CD4-positive, alpha-beta T cell (primary cell): ENCODE measurements around the gene BACE1. TPM values are rescaled to one million over a fixed set of nuclear protein-coding genes. Genes with fewer than 3 reads are reported as not detected.

Source experiments
- ATAC-seq: fragments of 200-7000 bp; cut with Tn5 transposase; one replicate; pipeline ENCODE4 v1.10.0; 2022; ENCODE audit warnings: mild to moderate bottlenecking; ENCODE audit not compliant: poor library complexity
- CTCF ChIA-PET: fragments of 350-600 bp; sonication (Branson Sonifier 250); formaldehyde crosslinking; loops from one replicate; lab custom pipeline; 2021; ENCODE audit warnings: antibody characterized with exemption, inconsistent platforms; lab: Charles Lee
- POLR2A ChIA-PET: fragments of 350-600 bp; sonication (Branson Sonifier 250); formaldehyde crosslinking; loops from one replicate; lab custom pipeline; 2021; ENCODE audit warnings: antibody characterized with exemption, inconsistent platforms; lab: Charles Lee
- DNase-seq, 14 experiments: peaks; one replicate each; pipeline ENCODE4 v3.0.0-alpha.2; 2013 to 2020; ENCODE audit warnings: mixed read lengths in 2 of 14
- H3K27ac ChIP-seq, 2 donors: one replicate each; pipeline versions ENCODE4 v1.5.1 to v1.7.0; 2013; ENCODE audit warnings: low read length in 2 of 2, low read depth in 1 of 2, mild to moderate bottlenecking in 1 of 2
- H3K27me3 ChIP-seq, 2 experiments: 1 replicate in 1 of 2; 2 replicates in 1 of 2; pipeline versions ENCODE4 v1.6.1 to v1.7.0; 2013; ENCODE audit warnings: low read length in 2 of 2, control low read depth in 1 of 2, mild to moderate bottlenecking in 1 of 2, moderate library complexity in 1 of 2; ENCODE audit not compliant: insufficient read depth in 2 of 2, control insufficient read depth in 1 of 2
- H3K36me3 ChIP-seq: one replicate; pipeline ENCODE4 v1.6.1; 2013; ENCODE audit warnings: low read length, control low read depth; ENCODE audit not compliant: insufficient read depth
- H3K4me1 ChIP-seq: one replicate; pipeline ENCODE4 v1.6.1; 2013; ENCODE audit warnings: low read length, control low read depth; ENCODE audit not compliant: insufficient read depth
- H3K4me3 ChIP-seq: one replicate; pipeline ENCODE4 v1.5.1; 2013; ENCODE audit warnings: mild to moderate bottlenecking, low read length, moderate library complexity
- H3K9me3 ChIP-seq, 2 experiments: 1 replicate in 1 of 2; 2 replicates in 1 of 2; pipeline versions ENCODE4 v1.6.1 to v1.7.0; 2013; ENCODE audit warnings: low read length in 2 of 2, mild to moderate bottlenecking in 2 of 2, control low read depth in 1 of 2, moderate library complexity in 1 of 2; ENCODE audit not compliant: control insufficient read depth in 1 of 2, insufficient read depth in 1 of 2
- H3K27ac Mint-ChIP-seq: one replicate; pipeline ENCODE4 v1.8.0; 2020; ENCODE audit warnings: mixed read lengths
- H3K27me3 Mint-ChIP-seq: one replicate; pipeline ENCODE4 v1.8.0; 2021; ENCODE audit warnings: mixed read lengths
- H3K36me3 Mint-ChIP-seq: one replicate; pipeline ENCODE4 v1.8.0; 2021; ENCODE audit warnings: low read depth, mixed read lengths
- H3K4me1 Mint-ChIP-seq: one replicate; pipeline ENCODE4 v1.8.0; 2021; ENCODE audit warnings: low read depth, mixed read lengths
- H3K4me3 Mint-ChIP-seq: one replicate; pipeline ENCODE4 v1.8.0; 2020; ENCODE audit warnings: mild to moderate bottlenecking, mixed read lengths
- H3K9me3 Mint-ChIP-seq: one replicate; pipeline ENCODE4 v1.8.0; 2020; ENCODE audit warnings: mixed read lengths
- CTCF ChIP-seq: fragments of 200-600 bp; IDR thresholded peaks from one replicate; pipeline ENCODE4 v1.8.0; 2022; ENCODE audit warnings: antibody characterized with exemption, mild to moderate bottlenecking
- intact Hi-C, 2 experiments: fragments of 100-400 bp; cut with DNase I in 1 of 2; cut with micrococcal nuclease in 1 of 2; formaldehyde crosslinking; loops; one replicate each; pipeline versions ENCODE4 v1.15.1 to v1.9.0; 2023 to 2025; cut with DNase I, micrococcal nuclease
- total RNA-seq, 174 experiments: library from RNA in 2 of 174; stranded (reverse) in 2 of 174; gene quantifications; one replicate each; pipeline ENCODE4 v1.2.3 and lab custom pipeline; 2021 to 2026

Gene BACE1
- total RNA-seq, 2 experiments from 2014 or later: 0.38 to 0.59 TPM

GRCh38 chr11:117332843-117333242 lies 16.8 kb upstream of the BACE1 start:
- TF ChIP-seq CTCF: no peak
- Histone ChIP-seq H3K36me3 (peaks cover 13% of the 10 kb centered on the region), H3K4me1 (peaks cover 16% of the 10 kb centered on the region), H3K4me3 (no peak overlapping the region), H3K27ac (no peak overlapping the region), H3K27me3 (no peaks in the 10 kb centered on the region), H3K9me3 (no peaks in the 10 kb centered on the region)
- Mint-ChIP-seq H3K4me1 (peaks cover 20% of the 10 kb centered on the region), H3K9me3 (no peaks in the 10 kb centered on the region), H3K27ac (no peak overlapping the region), H3K27me3 (no peaks in the 10 kb centered on the region), H3K36me3 (peaks cover 38% of the 10 kb centered on the region), H3K4me3 (peak overlapping the region; percentile 26)
- CTCF ChIA-PET: no interaction called here
- POLR2A ChIA-PET: no interaction called here
- no peak for ATAC-seq
- DNase-seq: no peak
- intact Hi-C loops: no loop called here

DNA sequence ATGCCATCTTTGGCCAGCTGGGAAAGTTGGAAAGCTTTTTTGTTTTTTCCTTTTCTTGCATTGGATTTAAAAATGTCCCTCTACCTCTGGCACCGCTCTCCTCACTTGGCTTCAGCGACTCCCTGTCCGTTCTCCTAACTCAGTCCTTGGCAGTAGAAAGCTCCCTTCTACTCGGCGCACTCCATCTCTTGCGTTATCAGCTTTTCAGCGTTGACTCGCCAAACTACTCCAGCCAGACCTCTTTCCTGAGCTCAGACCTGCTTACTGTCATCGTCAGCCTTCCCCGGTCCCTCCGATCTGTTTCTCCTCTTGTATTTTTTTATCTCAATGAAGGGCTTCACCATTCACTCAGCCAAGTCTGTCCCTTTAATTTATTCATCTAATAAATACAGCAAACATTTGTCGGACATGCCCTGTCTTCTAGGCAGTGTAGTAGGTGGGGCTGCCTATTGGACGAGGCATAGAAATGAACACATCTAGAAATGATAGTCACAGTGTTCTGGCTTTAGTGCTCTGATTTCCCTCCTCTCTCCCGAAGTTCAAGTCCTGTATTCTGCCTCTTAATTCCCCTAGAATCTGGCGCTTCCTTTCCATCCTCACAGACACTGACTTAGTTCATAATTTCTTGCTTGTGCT lies 12.4 kb upstream of the BACE1 start:
- intact Hi-C loops: loop anchor here (5.0 to 10.0 kb wide), 4 partner anchors 96 to 556 kb away; partner anchors contain the start of genes BUD13 (in 1 of the 2), PAFAH1B2 (in 1 of the 2), PCSK7 (in 1 of the 2) and RNF214 (in 1 of the 2)
- peak in 4 of 14 experiments; percentile 4 to 42 (median 31) for DNase-seq

More for the DNA sequence above, 12.4 kb upstream of the BACE1 start:
- peaks cover 23% of the 10 kb centered on the region for H3K4me1 ChIP-seq
- H3K36me3 ChIP-seq: no peaks in the 10 kb centered on the region
- Mint-ChIP-seq H3K4me1 (peaks cover 10% of the 10 kb centered on the region), H3K27ac (no peak overlapping the region), H3K36me3 (peaks cover 4% of the 10 kb centered on the region), H3K4me3 (no peak overlapping the region), H3K9me3 (no peaks in the 10 kb centered on the region), H3K27me3 (no peaks in the 10 kb centered on the region)
- peak overlapping the region; percentile 68 to 92 for H3K27ac ChIP-seq
- no peaks in the 10 kb centered on the region for H3K9me3 ChIP-seq
- no peak for ATAC-seq
- POLR2A ChIA-PET: interaction anchor here (1.1 to 2.4 kb wide), 7 partner anchors 15 to 185 kb away, joined by 3 to 21 read pairs (median 6); partner anchors contain the start of genes PAFAH1B2, PCSK7, RNF214 and SIDT2
- no peak for TF ChIP-seq CTCF
- CTCF ChIA-PET: no interaction called here
- peak overlapping the region; percentile 92 for H3K4me3 ChIP-seq
- no peaks in the 10 kb centered on the region for H3K27me3 ChIP-seq
